Endodermal cell (in vitro differentiated cells): ENCODE results near the gene ACTMAP. TPM values are rescaled to one million over a fixed set of nuclear protein-coding genes. Genes with fewer than 3 reads are reported as not detected.
A peak's percentile ranks its signal among the peaks of the same experiment; 100 is the strongest.

Experiments
- DNase-seq: peaks from one replicate; pipeline ENCODE4 v3.0.0-alpha.2; 2017
- H3K27ac ChIP-seq: 2 replicates; pipeline ENCODE4 v1.5.1; 2013; ENCODE audit warnings: mild to moderate bottlenecking, low read depth, low read length, moderate library complexity
- H3K27me3 ChIP-seq: 2 replicates; pipeline ENCODE4 v1.6.1; 2013; ENCODE audit warnings: mild to moderate bottlenecking, low read length, moderate library complexity; ENCODE audit not compliant: insufficient read depth, control insufficient read depth, poor library complexity, severe bottlenecking
- H3K36me3 ChIP-seq: 2 replicates; pipeline ENCODE4 v1.7.0; 2013; ENCODE audit warnings: mild to moderate bottlenecking, low read length, moderate library complexity; ENCODE audit not compliant: control insufficient read depth, insufficient read depth
- H3K4me1 ChIP-seq: one replicate; pipeline ENCODE4 v1.7.0; 2013; ENCODE audit warnings: low read length; ENCODE audit not compliant: control insufficient read depth, insufficient read depth
- H3K4me3 ChIP-seq: 2 replicates; pipeline ENCODE4 v1.5.1; 2013; ENCODE audit warnings: mild to moderate bottlenecking, low read length, moderate library complexity
- H3K9ac ChIP-seq: 2 replicates; pipeline ENCODE4 v1.6.1; 2013; ENCODE audit warnings: mild to moderate bottlenecking, low read length, moderate library complexity; ENCODE audit not compliant: poor library complexity, severe bottlenecking; ENCODE audit errors: extremely low read depth
- H3K9me3 ChIP-seq: 2 replicates; pipeline ENCODE4 v1.6.1; 2013; ENCODE audit warnings: mild to moderate bottlenecking, low read length, moderate library complexity; ENCODE audit not compliant: control insufficient read depth
- H3K27ac Mint-ChIP-seq: 2 replicates; pipeline ENCODE4 v1.8.0; 2020; ENCODE audit warnings: mixed read lengths
- H3K27me3 Mint-ChIP-seq: 2 replicates; pipeline ENCODE4 v1.8.0; 2021; ENCODE audit warnings: mild to moderate bottlenecking, mixed read lengths; ENCODE audit not compliant: insufficient read depth
- H3K36me3 Mint-ChIP-seq: 2 replicates; pipeline ENCODE4 v1.8.0; 2020; ENCODE audit warnings: low read depth, mixed read lengths
- H3K4me1 Mint-ChIP-seq: 2 replicates; pipeline ENCODE4 v1.8.0; 2020; ENCODE audit warnings: mixed read lengths
- H3K4me3 Mint-ChIP-seq: 2 replicates; pipeline ENCODE4 v1.8.0; 2020; ENCODE audit warnings: mild to moderate bottlenecking, moderate library complexity, mixed read lengths
- H3K9me3 Mint-ChIP-seq: 2 replicates; pipeline ENCODE4 v1.8.0; 2020; ENCODE audit warnings: mild to moderate bottlenecking, mixed read lengths
- WGBS, 2 experiments: methylation state at CpG; one replicate each; pipeline versions ENCODE4 v1.1.5 to v1.1.7; 2013; ENCODE audit warnings: missing lambda C conversion rate in 2 of 2, mixed read lengths in 1 of 2; ENCODE audit not compliant: insufficient coverage in 1 of 2, insufficient read length in 1 of 2; 5-methylcytosine and 5-hydroxymethylcytosine counted together
- total RNA-seq, 2 donors: library from RNA; stranded (reverse); fragmentation: NEBNext Ultra II Directional in 1 of 2; extraction: Animal tissue kit (Norgen Biotek cat#: 25700) in 1 of 2; gene quantifications; 2 replicates in 1 of 2; 3 replicates in 1 of 2; pipeline ENCODE4 v1.2.1, GENCODE V29; 2021
- TF ChIP-seq, protein P1 (sequence below): fragments of 200-600 bp; sonication (generic); conservative IDR thresholded peaks from 2 replicates; pipeline ENCODE4 v1.5.0; 2021; ENCODE audit warnings: antibody characterized with exemption, mild to moderate bottlenecking

ACTMAP gene
- total RNA-seq, 2 donors from 2014 or later = 26.0 to 34.3 TPM

DNA sequence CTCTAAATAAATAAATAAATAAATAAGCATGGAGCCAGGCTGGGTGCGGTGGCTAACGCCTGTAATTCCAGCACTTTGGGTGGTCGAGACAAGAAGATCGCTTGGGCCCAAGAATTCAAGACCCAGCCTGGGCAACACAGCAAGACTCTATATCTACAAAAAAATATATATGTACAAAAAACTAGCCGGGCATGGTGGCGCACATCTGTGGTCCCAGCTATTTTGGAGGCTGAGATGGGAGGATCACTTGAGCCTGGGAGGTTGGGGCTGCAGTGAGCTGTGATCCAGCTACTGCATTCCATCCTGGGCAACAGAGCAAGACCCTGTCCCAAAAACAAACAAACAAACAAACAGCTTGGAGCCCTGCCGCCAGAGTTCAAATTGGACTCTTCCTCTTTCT is 2.7 kb downstream of the ACTMAP start:
- H3K4me3 Mint-ChIP-seq = no peak overlapping the region
- no peak for DNase-seq
- H3K27ac Mint-ChIP-seq = no peak overlapping the region

DNA sequence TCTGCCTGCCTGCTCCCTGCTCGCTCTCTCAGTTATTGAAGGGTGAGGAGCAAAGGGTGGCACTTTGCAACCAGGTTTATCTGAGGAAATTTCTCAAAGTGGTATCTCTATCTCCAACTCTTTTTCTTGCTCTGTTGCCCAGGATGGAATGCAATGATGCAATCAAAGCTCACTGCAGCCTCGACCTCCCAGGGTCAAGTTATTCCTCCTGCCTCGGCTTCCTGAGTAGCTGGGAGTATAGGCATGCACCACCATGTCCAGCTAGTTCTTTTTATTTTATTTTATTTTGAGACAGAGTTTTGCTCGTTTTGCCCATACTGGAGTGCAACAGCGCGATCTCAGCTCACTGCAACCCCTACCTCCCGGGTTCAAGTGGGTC is 4.9 kb downstream of the ACTMAP start:
- no peak overlapping the region for H3K27ac ChIP-seq
- H3K9me3 ChIP-seq = no peaks in the 10 kb centered on the region
- H3K36me3 Mint-ChIP-seq = peaks cover 7% of the 10 kb centered on the region
- no peak overlapping the region for H3K4me3 ChIP-seq
- peaks cover 9% of the 10 kb centered on the region for H3K4me1 ChIP-seq
- H3K36me3 ChIP-seq = no peaks in the 10 kb centered on the region
- no peak overlapping the region for H3K9ac ChIP-seq
- H3K27me3 Mint-ChIP-seq = no peaks in the 10 kb centered on the region
- TF ChIP-seq, protein P1, sequence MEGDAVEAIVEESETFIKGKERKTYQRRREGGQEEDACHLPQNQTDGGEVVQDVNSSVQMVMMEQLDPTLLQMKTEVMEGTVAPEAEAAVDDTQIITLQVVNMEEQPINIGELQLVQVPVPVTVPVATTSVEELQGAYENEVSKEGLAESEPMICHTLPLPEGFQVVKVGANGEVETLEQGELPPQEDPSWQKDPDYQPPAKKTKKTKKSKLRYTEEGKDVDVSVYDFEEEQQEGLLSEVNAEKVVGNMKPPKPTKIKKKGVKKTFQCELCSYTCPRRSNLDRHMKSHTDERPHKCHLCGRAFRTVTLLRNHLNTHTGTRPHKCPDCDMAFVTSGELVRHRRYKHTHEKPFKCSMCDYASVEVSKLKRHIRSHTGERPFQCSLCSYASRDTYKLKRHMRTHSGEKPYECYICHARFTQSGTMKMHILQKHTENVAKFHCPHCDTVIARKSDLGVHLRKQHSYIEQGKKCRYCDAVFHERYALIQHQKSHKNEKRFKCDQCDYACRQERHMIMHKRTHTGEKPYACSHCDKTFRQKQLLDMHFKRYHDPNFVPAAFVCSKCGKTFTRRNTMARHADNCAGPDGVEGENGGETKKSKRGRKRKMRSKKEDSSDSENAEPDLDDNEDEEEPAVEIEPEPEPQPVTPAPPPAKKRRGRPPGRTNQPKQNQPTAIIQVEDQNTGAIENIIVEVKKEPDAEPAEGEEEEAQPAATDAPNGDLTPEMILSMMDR = no peak
- H3K4me3 Mint-ChIP-seq = no peak overlapping the region
- H3K9me3 Mint-ChIP-seq = no peaks in the 10 kb centered on the region
- H3K27me3 ChIP-seq = no peaks in the 10 kb centered on the region
- WGBS, 2 experiments = 85 to 87% methylated on average over 6 to 7 of the region's 7 CpGs
- H3K27ac Mint-ChIP-seq = no peak overlapping the region
- DNase-seq = no peak
- H3K4me1 Mint-ChIP-seq = peaks cover 11% of the 10 kb centered on the region

More for the DNA sequence above, 2.7 kb downstream of the ACTMAP start:
- H3K4me1 Mint-ChIP-seq = peaks cover 12% of the 10 kb centered on the region
- TF ChIP-seq, protein P1 = no peak
- H3K36me3 Mint-ChIP-seq = peaks cover 10% of the 10 kb centered on the region
- 98 to 100% methylated on average over 2 to 7 of the region's 7 CpGs for WGBS, 2 experiments
- no peak overlapping the region for H3K4me3 ChIP-seq
- H3K27me3 ChIP-seq = no peaks in the 10 kb centered on the region
- H3K4me1 ChIP-seq = peaks cover 9% of the 10 kb centered on the region
- H3K27ac ChIP-seq = no peak overlapping the region
- no peaks in the 10 kb centered on the region for H3K9me3 Mint-ChIP-seq
- no peak overlapping the region for H3K9ac ChIP-seq
- peaks cover under 1% of the 10 kb centered on the region for H3K36me3 ChIP-seq
- no peaks in the 10 kb centered on the region for H3K9me3 ChIP-seq
- H3K27me3 Mint-ChIP-seq = no peaks in the 10 kb centered on the region

DNA sequence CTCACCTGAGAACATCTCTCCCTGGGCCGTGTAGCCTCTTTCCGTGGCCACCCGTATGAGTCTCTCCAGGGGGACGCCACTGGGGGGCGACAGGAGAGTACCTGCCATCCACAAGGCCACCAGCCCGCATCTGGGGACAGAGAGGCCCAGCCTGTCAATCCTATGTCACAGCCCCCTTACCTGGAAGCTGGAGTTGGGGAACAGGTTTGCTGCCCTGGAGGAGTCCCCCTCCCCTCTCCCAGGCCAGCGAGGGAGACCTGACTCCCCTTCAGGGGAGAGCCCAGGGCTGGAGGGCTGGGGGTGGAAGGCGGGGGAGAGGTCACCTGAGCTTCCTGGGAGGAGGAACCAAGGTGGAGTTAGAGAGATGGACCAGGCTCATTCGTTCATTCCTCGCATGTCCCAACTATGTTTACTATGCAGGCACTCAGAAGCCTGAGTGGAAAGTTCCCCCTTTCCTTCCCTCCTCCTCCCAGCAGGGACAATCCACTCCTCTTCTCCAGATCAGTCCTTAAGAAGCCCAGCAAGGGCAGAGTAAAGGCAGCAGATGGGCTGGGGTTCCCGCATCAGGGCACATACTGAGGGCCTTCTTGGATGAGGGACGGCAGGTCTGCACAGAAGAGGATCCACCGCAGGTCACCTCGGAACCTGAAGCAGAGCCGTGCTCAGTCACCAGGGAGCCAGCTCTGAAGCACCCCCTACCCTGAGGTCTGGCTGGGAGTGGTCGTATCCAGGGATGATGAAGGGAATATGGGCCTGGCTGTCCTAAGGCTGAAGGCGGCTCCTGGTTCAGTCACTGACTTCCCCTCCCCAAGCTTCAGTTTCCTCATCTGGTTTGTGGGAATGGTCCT is 5.5 kb downstream of the ACTMAP start:
- Histone ChIP-seq H3K27me3 (no peaks in the 10 kb centered on the region), H3K36me3 (peaks cover 2% of the 10 kb centered on the region), H3K9me3 (no peaks in the 10 kb centered on the region), H3K27ac (peak overlapping the region; percentile 49), H3K4me3 (no peak overlapping the region), H3K4me1 (peaks cover 8% of the 10 kb centered on the region), H3K9ac (no peak overlapping the region)
- Mint-ChIP-seq H3K4me1 (peaks cover 8% of the 10 kb centered on the region), H3K4me3 (no peak overlapping the region), H3K27ac (peak overlapping the region; percentile 74), H3K36me3 (peaks cover 7% of the 10 kb centered on the region), H3K27me3 (no peaks in the 10 kb centered on the region), H3K9me3 (no peaks in the 10 kb centered on the region)
- TF ChIP-seq, protein P1 = peak; percentile 64
- WGBS, 2 experiments = 78 to 85% methylated on average over 13 to 17 of the region's 17 CpGs
- DNase-seq = peak; percentile 87
